Skeletal muscle satellite cell (primary cell): Measurements from ENCODE around the gene ZNF2.

Source experiments
- H3K27me3 ChIP-seq: 2 replicates; pipeline ENCODE4 v1.7.0; 2013; ENCODE audit warnings: low read length; ENCODE audit not compliant: control insufficient read depth, insufficient read depth
- H3K36me3 ChIP-seq: 2 replicates; pipeline ENCODE4 v1.7.0; 2013; ENCODE audit warnings: mild to moderate bottlenecking, control low read depth, low read length; ENCODE audit not compliant: insufficient read depth
- H3K4me1 ChIP-seq: 2 replicates; pipeline ENCODE4 v1.7.0; 2013; ENCODE audit warnings: low read length; ENCODE audit not compliant: control insufficient read depth, insufficient read depth
- H3K4me2 ChIP-seq: 2 replicates; pipeline ENCODE4 v1.7.0; 2013; ENCODE audit warnings: mild to moderate bottlenecking, low read length
- H3K4me3 ChIP-seq: 2 replicates; pipeline ENCODE4 v1.7.0; 2013; ENCODE audit warnings: low read length
- H3K9ac ChIP-seq: 2 replicates; pipeline ENCODE4 v1.7.0; 2013; ENCODE audit warnings: mild to moderate bottlenecking, low read depth, low read length, moderate library complexity
- H3K9me3 ChIP-seq: replicated peaks from 2 replicates; pipeline ENCODE4 v1.7.0; 2013; ENCODE audit warnings: mild to moderate bottlenecking, control low read depth, low read length

ZNF2 gene

GRCh38 chr2:95207111-95207961 lies 41.7 kb downstream of the ZNF2 start, which contains the start of gene ZNF892:
Gene ZNF892, plus strand, starts transcription at chr2:95207521. Its CDS starts 295 bp downstream, at chr2:95207816.
- Histone ChIP-seq H3K9ac (peak within 1 kb of the TSS; percentile 80), H3K4me3 (peak within 1 kb of the TSS; percentile 88), H3K4me1 (no peaks in the 10 kb centered on the region), H3K36me3 (peaks cover 11% of the 10 kb centered on the region), H3K27me3 (no peaks in the 10 kb centered on the region), H3K4me2 (peak within 1 kb of the TSS; percentile 83), H3K9me3 (peaks cover 33% of the 10 kb centered on the region)

DNA sequence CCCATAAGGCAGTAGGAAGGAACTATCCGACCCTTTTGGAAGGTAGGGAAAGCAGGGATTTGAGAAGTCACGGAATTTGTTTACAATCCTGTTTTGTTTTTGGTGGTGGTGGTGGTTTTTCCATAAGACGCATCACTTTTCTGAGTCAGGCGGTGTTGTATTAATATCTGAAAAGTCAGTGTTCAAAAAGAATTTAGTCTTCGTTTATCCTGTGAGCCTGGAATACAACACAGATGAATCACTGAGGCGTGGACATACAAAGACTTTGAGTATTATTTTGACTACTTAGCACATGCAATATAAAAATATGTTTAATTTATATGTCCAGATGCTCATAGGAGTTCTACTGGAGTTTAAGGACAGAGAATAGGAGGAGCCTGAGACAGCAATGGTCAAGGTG lies 42.5 kb downstream of the ZNF2 start:
- peak overlapping the region; percentile 83 for H3K4me2 ChIP-seq
- peak overlapping the region; percentile 80 for H3K9ac ChIP-seq
- H3K4me3 ChIP-seq = peak overlapping the region; percentile 88
- H3K4me1 ChIP-seq = no peaks in the 10 kb centered on the region
- H3K36me3 ChIP-seq = peaks cover 19% of the 10 kb centered on the region
- H3K9me3 ChIP-seq = peaks cover 39% of the 10 kb centered on the region
- H3K27me3 ChIP-seq = no peaks in the 10 kb centered on the region

DNA sequence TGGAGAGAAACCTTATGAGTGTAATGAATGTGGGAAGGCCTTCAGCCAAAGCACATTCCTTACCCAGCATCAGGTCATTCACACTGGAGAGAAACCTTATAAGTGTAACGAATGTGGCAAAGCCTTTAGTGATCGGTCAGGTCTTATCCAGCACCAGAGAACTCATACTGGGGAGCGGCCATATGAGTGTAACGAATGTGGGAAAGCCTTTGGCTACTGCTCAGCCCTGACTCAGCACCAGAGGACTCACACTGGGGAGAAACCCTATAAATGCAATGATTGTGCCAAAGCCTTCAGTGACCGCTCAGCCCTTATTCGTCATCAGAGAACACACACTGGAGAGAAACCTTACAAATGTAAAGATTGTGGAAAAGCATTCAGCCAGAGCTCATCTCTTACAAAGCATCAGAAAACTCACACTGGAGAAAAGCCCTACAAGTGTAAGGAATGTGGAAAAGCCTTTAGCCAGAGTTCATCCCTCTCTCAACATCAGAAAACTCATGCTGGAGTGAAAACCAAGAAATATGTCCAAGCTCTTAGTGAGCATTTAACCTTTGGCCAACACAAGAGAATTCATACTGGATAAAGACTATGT lies 49.5 kb downstream of the ZNF2 start:
- Histone ChIP-seq H3K4me2 (no peak overlapping the region), H3K36me3 (peaks cover 56% of the 10 kb centered on the region), H3K9ac (no peak overlapping the region), H3K27me3 (no peaks in the 10 kb centered on the region), H3K9me3 (peaks cover 90% of the 10 kb centered on the region), H3K4me1 (no peaks in the 10 kb centered on the region), H3K4me3 (no peak overlapping the region)

DNA sequence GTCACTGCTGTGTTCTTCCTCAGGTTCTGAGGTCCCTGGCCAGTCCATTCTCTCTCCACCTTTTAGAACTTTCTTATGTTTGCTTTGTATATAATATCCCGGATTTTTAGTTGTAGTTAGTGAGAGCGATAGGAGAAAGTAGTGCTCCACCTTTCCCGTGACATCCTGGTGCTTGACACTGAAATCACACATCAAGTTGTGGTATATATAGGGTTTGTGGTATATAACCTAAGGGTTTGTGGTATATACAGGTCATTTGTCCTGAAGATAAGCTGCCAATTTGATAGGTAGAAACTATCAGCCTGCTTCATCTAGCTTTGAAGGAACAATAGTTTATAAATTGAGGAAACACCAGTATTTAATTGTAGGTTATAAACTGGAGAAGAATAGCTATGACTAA lies 54.8 kb downstream of the ZNF2 start:
- Histone ChIP-seq H3K4me2 (no peak overlapping the region), H3K36me3 (peaks cover 13% of the 10 kb centered on the region), H3K27me3 (no peaks in the 10 kb centered on the region), H3K9me3 (peaks cover 55% of the 10 kb centered on the region), H3K4me1 (no peaks in the 10 kb centered on the region), H3K9ac (no peak overlapping the region), H3K4me3 (no peak overlapping the region)

DNA sequence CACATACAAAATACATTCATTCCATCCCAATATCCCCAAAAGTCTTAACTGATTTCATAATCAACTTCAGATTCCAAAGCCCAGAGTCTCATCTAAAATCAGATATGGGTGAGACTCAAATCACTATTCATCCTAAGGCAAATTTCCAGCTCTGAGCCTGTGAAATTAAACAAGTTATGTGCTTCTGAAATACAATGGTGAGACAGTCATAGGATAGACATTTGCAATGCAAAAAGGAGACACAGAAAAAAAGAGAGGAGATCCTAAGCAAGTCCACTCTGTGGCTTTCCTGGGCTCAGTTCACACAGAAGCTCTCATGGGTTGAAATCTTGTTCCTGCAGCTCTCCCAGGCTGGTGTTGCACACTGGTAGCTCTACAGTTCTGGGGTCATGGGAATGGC lies 60.0 kb downstream of the ZNF2 start:
- no peaks in the 10 kb centered on the region for H3K36me3 ChIP-seq
- no peak overlapping the region for H3K9ac ChIP-seq
- H3K9me3 ChIP-seq = peaks cover 8% of the 10 kb centered on the region

GRCh38 chr2:95231723-95232122 lies 66.1 kb downstream of the ZNF2 start:
- Histone ChIP-seq H3K4me3 (no peak overlapping the region), H3K9me3 (no peaks in the 10 kb centered on the region), H3K36me3 (no peaks in the 10 kb centered on the region), H3K9ac (no peak overlapping the region), H3K4me2 (no peak overlapping the region), H3K4me1 (no peaks in the 10 kb centered on the region), H3K27me3 (peaks cover 4% of the 10 kb centered on the region)

More for the DNA sequence above, 60.0 kb downstream of the ZNF2 start:
- no peaks in the 10 kb centered on the region for H3K27me3 ChIP-seq
- no peak overlapping the region for H3K4me3 ChIP-seq
- H3K4me2 ChIP-seq = no peak overlapping the region
- H3K4me1 ChIP-seq = no peaks in the 10 kb centered on the region

- Histone ChIP-seq H3K4me2 (no peak overlapping the region), H3K9me3 (no peaks in the 10 kb centered on the region), H3K27me3 (peaks cover 4% of the 10 kb centered on the region), H3K9ac (no peak overlapping the region), H3K4me3 (no peak overlapping the region), H3K36me3 (no peaks in the 10 kb centered on the region), H3K4me1 (no peaks in the 10 kb centered on the region)
Measured at GRCh38 chr2:95232232-95232631, 66.6 kb downstream of the ZNF2 start.
